HG02798 (cell line): ENCODE results near the gene MYL5.
A peak's percentile ranks its signal among the peaks of the same experiment; 100 is the strongest.
"Not testable (repeated sequence)": the region's sequence is repeated elsewhere in the genome, so short reads cannot be mapped to it uniquely, and the experiment has no call there.

Experiments
- ATAC-seq: cut with Tn5 transposase; IDR thresholded peaks from one replicate; pipeline ENCODE4 v1.9.1; 2021; ENCODE audit warnings: mild to moderate bottlenecking; ENCODE audit not compliant: unreplicated experiment, poor library complexity

Gene MYL5

DNA sequence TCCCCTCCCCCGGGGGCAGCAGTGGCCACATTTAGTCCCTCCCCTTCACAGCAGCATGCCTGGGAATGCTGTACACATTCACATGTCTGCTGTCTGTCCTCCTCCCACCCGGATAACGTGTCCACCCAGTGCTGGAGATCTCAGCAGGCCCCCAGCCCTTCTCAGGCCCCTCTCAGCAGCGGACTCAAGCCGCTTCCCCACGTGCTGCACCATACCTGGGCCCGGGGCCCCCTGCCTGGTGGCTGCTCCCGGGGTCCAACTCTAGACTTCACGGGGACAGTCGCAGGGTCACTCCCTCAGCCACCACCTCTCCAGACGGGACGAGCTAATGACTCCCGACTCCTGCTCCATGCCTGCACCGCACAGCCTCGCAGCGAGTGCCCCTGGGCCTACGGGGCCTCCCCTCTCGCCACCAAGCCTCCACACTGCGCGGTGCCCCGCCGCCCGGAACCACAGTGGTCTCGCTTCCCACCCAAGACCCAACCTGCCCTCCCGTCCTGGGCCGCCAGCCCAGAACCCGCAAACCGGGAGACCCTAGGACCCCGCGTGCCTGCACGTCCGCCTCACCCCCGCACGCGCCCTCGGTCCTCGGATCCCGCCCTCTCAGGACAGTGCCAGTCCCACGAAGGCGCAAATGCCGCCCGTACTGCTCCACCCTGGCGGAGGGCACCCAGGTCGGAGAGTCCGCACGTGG lies 30.0 kb downstream of the MYL5 start:
- no peak for ATAC-seq

DNA sequence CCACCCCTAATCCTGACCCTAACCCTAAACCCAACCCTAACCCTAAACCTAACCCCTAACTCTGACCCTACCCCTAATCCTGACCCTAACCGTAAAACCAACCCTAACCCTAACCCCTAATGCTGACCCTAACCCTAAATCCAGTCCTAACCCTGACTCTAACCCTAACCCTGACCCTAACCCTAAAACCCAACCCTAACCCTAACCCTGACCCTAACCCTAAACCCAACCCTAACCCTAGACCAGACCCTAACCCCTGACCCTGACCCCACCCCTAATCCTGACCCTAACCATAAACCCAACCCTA lies 30.6 kb downstream of the MYL5 start:
- no peak for ATAC-seq

DNA sequence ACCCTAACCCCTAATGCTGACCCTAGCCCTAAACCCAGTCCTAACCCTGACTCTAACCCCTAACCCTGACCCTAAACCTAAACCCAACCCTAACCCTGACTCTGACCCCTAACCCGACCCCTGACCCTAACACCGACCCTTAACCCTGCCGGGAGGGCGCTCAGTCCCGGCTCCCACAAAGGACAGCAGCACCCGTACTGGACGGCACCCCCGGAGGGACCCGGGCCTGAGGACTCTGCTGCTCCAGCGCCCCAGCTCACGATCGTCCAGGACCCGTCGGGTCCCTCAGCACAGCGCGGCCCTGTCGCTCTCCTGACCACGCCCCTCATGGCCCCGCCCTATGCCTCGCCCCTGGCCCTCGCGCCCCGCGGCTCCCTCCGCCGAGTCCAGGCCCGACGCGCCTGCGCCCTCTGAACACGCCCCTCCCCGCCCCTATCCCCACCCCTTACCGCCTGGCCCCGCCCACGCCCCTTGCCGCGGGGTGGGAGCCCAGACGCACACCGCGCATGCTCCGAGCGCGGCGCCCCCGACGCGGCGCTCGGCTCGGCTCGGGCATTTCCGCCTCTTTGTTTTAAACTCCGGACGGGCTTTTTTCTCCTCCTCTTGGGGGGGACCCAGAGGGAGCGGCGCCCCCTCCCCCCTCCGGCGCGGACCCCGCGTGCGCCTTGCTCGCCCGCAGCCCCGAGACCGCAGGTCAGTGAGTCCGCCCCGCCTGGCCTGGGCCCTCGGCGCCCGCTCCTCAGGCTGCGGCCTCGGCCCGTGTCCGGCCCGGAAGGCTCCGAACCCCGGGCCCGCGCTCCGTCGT lies 31.1 kb downstream of the MYL5 start, which contains the start of gene PCGF3:
PCGF3 (plus strand) TSS at position 555 of the 805 bp plus-strand sequence. CDS start 27,849 bp downstream, outside the sequence.
- ATAC-seq = peak; percentile 93

DNA sequence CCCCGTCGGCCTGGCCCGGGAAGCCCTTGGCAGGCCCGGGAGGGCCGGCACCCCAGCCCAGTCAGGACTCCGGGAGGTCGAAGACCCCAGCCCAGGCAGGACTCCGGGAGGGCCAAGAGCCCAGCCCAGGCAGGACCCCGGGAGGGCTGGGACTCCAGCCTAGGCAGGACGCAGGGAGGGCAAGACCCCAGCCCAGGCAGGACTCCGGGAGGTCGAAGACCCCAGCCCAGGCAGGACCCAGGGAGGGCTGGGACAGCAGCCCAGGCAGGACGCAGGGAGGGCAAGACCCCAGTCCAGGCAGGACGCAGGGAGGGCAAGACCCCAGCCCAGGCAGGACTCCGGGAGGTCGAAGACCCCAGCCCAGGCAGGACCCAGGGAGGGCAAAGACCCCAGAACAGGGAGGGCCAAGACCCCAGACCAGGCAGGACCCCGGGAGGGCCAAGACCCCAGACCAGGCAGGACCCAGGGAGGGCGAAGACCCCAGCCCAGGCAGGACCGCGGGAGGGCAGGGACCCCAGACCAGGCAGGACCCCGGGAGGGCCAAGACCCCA lies 31.8 kb downstream of the MYL5 start:
- not testable (repeated sequence) for ATAC-seq

DNA sequence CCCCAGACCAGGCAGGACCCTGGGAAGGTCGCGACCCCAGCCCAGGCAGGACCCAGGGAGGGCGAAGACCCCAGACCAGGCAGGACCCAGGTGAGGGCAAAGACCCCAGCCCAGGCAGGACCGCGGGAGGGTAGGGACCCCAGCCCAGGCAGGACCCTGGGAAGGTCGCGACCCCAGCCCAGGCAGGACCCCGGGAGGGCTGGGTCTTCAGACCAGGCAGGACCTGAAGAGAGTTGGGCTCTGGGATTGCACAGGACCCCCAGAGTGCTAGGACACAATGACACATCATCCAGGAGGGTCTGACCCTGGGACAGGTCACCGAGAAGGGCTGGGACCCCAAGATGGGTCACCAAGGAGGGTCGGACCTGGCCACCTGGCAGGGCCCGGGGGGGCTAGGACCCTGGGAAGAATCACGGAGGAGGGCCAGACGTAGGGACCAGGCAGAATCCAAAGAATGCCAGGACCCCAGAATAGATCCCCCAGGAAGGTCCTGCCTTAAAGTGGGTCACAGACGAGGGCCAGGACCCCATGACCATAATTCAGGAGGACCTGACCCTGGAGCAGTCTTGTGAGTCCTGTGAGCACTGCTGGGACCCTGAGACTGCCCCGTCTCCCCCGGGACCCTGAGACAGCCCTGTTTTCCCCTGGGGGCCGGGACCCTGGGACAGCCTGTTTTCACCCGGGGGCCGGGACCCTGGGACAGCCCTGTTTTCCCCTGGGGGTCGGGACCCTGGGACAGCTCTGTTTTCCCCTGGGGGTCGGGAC lies 32.7 kb downstream of the MYL5 start:
- ATAC-seq = no peak

DNA sequence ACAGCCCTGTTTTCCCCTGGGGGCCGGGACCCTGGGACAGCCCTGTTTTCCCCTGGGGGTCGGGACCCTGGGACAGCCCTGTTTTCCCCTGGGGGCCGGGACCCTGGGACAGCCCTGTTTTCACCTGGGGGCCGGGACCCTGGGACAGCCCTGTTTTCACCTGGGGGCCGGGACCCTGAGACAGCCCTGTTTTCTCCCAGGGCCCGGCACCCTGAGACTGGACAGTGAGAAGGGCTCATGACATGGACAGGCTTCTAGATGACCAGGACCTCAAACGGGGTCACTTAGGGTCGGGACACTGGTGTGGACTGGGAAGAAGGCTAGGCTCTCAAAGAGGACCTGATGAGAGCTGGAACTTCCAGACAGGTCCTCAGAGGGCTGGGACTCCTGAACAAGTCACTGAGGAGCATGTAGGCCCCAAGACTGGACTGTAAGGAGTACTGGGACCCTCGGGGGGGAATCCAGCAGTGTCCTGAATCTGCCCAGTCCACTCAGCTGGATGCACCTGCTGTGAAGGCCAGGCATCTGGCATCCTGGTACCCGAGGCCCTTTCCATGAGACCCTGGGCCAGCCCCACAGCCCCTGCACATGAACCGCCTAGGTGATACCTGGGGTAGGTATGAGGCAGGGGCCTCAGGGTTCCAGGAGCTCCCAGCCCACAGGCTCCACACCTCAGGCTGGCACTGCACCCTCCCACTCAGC lies 33.7 kb downstream of the MYL5 start:
- ATAC-seq = no peak

DNA sequence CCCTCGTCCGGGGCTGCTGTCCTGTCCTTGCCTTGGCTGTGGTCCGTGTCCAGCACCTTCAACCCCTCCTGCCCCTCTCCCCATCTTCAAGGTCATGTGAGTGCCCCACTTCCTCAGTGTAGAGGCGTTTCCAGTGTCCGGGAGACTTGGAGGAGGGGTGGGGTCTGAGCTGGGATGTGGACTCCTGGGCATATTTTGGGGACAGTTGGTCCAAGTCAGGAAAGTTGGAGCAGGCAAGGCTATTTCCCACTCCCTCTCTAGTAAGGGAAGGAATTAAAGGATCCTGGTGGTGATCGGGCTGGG lies 34.2 kb downstream of the MYL5 start:
- ATAC-seq = no peak

DNA sequence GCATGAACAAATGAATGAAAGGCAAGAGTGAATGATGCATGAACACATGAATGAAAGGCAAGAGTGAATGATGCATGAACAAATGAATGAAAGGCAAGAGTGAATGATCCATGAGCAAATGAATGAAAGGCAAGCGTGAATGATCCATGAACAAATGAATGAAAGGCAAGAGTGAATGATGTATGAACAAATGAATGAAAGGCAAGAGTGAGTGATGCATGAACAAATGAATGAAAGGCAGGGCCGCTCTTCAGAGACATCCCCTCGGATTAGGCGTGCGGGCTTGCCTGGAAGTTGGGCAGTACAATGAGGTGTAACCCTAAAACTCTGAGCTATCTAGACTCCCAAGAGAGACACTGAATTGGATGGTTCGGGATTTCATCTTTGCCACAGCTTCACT lies 35.0 kb downstream of the MYL5 start:
- ATAC-seq = no peak

DNA sequence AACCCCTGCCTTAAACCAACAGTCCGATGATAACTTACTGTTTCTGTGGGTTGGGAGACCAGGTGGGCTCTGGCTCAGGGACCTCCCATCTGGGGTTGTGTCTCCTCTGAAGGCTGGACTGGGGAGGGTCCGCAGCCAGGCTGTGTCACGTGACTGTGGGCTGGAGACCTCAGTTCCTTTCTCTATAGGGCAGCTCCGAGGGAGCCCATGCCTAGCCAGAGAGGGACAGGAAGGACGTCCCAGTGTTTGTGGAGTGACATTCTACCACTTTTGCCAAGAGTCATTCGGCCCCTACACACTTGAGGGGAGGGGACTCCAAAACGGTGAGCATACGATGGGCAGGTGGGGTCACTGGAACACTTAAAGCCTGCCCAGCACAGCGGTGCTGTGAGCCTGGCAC lies 35.8 kb downstream of the MYL5 start:
- ATAC-seq = no peak

DNA sequence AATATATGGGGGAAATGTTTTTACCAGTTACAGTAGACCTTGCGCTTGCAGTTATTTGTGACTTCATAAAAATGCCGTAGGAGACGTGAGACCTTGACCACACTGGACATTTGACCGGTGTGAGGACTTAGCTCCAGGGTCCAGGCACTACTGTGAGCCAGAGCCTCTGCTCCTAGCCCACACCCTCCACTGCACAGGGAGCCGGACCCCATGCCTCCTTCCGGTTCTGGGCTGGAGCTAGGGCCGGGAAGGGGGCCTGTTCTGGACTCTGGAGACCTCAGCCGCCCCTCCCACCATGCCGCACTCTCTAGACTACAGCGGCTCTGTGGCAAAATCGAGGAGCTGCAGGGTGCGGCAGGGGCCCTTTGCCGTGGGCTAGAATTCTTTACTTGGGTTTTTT lies 36.6 kb downstream of the MYL5 start:
- ATAC-seq = no peak

DNA sequence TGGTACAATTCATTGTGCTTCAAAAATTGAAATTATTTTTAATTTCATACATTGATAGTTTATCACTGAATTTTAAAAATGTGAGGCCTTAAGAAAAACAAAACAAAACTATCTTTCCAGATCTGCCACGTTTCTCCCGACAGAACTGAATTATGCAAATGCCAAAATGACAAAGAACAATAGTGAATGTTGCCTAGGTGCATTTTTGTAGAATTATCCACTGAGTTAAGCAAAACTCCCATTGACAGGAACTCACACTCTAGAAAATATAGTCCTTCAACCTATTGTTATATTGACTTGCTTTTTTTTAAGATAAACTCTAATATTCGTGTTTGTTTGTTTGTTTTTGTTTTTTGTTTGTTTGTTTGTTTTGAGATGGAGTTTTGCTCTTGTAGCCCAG lies 37.8 kb downstream of the MYL5 start:
- no peak for ATAC-seq

DNA sequence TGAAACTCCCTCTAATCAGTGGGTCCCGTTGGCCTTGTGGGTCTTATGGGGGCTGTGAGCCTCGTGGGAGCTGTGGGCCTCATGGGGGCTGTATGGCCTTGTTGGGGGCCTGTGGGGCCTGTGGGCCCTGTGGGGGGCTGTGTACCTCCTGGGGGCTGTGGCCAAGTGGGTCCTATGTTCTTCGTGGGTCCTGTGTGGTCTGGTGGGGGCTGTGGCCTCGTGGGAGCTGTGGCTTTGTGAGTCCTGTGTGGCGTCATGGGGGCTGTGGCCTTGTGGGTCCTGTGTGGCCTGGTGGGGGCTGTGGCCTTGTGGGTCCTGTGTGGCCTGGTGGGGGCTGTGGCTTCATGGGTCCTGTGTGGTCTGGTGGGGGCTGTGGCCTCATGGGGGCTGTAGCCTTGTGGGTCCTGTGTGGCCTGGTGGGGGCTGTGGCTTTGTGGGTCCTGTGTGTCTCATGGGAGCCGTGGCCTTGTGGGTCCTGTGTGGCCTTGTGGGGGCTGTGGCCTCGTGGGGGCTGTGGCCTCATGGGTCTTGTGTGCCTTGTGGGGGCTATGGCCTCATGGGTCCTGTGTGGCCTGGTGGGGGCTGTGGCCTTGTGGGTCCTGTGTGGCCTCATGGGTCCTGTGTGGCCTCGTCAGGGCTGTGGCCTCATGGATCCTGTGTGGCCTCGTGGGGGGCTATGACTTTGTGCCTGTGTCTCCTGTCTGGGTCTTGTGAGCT lies 38.7 kb downstream of the MYL5 start:
- ATAC-seq = no peak

DNA sequence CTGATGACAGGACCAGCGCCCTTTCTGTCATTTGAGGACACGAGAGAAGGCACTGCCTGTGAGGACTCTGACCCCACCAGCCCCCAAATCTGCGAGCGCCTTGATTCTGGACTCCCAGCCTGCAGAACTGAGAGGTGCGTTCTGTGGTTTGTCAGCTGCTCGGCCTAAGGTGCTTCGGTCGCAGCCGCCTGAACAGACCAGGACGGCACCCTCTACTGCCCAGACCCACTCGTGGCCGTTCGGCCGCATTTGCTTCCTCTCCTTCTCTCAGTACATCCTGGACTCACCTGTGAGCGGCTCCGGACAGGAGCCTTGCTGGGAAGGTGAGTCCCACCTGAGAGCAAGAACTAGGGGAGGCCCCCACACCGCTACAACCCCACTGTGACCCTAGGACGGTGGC lies 39.7 kb downstream of the MYL5 start:
- no peak for ATAC-seq

DNA sequence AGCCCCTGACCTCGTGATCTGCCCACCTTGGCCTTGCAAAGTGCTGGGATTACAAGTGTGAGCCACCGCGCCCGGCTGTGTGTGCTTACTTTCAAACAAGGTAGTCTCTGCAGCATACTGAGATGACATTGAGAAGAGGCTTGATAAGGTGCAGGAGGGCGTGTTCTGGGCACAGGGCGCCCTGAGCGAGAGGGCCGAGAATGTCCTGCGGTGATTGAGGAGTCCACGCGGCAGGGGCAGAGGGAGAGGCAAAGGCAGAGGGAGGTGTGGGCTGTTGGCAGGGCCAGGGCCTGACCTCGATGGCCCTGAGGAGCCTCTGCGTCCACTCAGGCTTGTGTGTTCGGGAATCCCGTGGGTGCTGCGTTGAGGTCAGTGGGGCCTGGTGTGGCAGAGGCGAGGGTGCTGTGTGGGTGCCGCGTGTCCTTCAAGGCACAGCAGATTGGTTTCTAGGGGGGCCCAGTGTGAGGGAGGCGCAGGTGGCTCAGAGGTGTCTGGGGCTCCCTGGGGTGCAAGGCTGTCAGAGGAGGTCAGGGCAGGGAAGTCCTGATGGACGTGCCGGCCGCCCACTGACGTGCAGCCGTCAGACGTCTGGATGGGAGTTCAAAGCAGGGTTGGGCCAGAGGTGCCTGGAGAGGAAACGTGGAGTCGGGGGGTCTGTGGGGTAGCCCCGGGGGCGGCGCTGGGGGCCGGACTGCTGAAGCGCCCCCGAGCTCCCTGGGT lies 43.4 kb downstream of the MYL5 start:
- ATAC-seq = no peak

DNA sequence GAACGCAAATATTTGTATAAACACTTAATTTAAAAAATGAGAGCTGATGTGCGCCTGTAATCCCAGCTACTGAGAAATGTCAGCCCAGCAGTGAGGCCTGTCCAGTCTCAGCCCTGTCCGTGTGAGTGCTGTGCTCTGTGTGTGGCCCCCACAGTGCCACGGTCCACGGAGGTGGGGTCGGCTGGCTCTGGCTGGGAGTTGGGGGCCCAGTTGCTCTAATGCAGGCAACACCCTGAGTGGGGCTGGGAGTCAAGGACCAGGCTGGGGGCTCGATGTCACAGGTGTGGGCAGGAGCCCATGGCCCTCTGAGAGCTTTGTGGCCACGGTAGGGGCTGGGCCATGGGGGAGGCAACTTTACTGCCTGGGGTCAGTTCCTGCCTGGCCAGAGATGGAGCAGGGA lies 44.1 kb downstream of the MYL5 start:
- no peak for ATAC-seq

DNA sequence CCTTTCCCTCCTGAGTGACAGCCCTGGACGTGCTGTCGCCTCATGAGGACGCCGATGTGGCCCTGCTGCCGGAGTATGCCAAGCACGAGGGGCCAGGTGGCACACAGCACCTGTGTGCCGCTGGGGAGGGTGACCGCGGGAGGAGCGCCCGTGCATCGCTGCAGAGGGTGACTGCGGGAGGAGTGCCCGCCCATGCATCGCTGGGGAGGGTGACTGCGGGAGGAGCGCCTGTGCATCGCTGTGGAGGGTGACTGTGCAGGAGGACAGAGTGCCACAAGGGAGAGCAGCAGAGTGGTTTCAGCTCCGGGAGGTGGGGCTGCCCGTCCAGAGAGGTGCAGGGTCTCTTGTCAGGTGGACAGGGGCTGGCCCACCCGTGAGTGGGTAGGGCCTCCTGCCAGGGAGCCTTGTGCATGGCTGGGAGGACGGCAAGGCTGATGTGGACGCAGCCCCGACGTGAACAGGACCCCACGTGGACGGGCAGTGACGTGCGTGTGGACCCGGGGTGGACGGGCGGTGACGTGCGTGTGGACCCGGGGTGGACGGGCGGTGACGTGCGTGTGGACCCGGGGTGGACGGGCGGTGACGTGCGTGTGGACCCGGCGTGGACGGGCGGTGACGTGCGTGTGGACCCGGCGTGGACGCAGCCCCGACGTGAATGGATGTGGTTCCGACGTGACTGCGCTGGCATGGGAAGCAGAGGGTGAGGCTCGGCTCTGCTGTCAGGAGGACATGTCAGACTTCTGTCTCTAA lies 45.9 kb downstream of the MYL5 start:
- ATAC-seq = no peak

DNA sequence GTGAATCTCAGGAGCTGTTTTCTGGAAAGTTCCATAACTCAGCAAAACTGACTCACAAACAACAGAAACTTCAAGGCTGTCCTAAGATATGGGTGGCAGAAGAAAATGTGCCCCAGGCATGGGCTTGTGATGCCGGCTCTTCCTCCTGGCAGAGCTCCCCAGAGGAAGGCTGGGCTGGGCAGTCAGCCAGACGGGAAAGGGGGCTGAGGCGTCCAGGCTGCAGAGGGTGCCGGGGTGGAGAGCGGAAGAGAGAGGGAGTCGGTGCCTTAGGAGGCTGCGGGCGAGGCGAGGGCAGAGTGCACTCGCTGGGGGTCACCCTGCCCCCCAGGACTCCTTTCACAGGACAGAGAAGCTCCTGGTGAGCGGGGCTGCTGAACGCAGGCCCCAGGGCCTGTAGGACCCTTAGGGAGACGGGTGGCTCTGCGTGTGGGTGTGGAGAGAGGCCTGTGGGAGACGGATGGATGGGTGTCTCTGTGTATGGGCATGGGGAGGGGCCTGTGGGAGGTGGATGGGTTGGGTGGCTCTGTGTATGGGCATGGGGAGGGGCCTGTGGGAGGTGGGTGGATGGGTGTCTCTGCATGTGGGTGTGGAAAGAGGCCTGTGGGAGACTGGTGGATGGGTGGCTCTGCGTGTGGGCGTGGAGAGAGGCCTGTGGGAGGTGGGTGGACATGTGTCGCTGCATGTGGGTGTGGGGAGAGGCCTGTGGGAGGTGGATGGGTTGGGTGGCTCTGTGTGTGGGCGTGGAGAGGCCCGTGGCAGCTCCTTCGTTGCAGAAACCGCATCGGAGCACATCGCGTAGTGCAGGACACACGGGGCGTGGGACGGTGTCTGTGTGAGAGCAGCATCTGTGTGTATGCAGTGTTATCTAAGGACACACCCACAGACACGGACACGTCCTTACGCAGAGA lies 47.2 kb downstream of the MYL5 start:
- ATAC-seq = no peak
